Lung microvascular endothelial cell (primary cell): ENCODE data around the gene PDXK. TPM values are rescaled to one million over a fixed set of nuclear protein-coding genes. Genes with fewer than 3 reads are reported as not detected.

Source experiments
- DNase-seq, 2 donors: peaks; one replicate each; pipeline versions ENCODE4 v3.0.0 to v3.0.0-alpha.2; 2010; ENCODE audit warnings: low read depth in 2 of 2
- total RNA-seq: library from RNA; depleted of rRNA; stranded (reverse); fragments of >200 nt; gene quantifications from 2 replicates; pipeline ENCODE4 v1.2.1, GENCODE V29; 2014

PDXK gene
- total RNA-seq, 1 donor from 2014 or later, result 23.6 TPM

DNA sequence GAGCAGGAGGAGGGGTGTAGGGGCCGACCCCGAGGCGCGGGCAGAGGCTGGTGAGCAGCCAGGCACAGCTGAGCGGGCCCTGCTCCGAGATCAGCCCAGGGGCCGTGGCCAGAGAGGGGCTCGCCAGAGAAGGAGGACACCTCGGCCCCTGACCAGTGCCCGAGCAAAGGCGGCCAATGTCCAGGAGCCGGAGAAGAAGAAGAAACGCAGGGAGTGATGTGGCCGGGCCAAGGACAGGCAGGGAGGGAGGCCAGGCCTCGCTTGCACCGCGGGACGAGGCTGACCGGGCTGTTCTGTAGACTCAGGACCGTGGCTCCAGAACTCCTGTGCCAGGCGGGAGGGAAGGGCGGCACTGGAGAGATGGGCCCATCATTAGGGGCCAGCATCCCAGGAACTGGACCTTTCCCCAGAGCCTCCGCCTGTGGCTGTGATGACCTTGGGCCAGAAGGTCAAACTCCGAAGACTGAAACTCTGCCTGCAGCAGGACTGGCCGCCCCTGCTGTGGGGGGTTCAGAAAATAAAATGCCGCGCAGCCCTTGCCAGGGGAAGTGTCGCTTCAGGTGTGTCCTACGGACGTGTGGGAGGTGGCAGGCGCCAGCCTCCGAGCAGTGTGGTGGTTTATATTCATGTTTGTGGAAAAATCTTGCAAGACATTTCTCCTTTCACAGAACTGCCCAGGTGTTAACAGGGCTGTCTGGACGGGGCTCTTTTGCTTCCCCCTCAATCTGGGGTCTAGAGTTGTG is 84.8 kb downstream of the PDXK start:
- DNase-seq, result no peak

- DNase-seq, result no peak
Observed at GRCh38 chr21:43805275-43805800, 86.4 kb downstream of the PDXK start.

- no peak for DNase-seq
Observed at GRCh38 chr21:43806017-43806710, 87.2 kb downstream of the PDXK start.

GRCh38 chr21:43808367-43808766 is 89.4 kb downstream of the PDXK start:
- DNase-seq, result no peak

- DNase-seq, result no peak
Observed at GRCh38 chr21:43808832-43809251, 89.9 kb downstream of the PDXK start.

DNA sequence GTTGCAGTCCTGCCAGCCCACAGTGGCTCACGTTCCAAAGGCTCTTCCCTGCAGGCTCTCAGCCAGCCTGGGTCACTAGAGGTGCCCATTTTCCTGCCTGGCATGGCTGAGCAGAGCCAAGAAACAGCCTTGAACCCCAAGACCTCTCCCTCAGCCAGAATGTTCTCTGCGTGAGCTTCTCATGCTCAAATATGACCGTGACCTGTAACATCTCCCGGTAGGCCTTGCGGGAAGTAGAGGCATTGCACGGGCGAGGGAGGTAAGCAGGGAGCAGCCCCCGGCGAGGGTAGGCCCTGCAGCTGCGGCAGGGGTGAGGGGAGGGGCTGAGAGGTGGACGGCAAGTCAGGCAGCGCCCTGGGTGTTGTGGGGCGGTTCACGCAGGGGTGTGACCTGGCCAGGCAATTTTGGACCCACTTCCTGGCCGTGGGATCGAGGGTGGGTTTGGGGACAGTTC is 90.4 kb downstream of the PDXK start:
- DNase-seq, result no peak

DNA sequence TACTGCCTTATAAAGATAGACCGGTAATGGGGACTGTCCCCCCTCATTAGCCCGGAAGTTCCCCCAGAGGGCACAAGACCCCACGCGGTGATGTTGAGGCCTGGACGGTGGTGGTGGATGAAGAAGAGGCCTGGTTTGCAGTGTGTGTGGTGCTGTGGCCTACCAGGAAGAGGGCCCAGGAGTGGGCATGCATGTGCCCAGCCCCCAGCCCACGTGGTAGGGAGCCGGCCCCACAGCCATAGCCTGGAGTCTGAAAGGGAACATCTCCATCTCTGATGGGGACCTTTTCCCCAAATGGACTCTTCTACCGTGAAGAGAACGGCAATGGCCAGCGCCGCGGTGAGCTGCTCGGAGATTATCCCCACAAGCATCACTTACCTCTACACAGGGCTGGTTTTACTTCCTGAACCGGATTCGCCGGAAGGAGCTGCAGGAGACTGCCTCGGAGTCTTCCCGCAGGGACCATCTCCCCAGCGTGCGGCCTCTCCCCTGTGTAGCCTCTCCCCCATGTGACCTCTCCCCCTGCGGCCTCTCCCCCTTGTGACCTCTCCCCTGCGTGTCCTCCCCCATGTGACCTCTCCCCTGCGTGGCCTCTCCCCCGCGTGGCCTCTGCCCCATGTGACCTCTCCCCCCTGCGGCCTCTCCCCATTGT is 91.0 kb downstream of the PDXK start:
- no peak for DNase-seq

DNA sequence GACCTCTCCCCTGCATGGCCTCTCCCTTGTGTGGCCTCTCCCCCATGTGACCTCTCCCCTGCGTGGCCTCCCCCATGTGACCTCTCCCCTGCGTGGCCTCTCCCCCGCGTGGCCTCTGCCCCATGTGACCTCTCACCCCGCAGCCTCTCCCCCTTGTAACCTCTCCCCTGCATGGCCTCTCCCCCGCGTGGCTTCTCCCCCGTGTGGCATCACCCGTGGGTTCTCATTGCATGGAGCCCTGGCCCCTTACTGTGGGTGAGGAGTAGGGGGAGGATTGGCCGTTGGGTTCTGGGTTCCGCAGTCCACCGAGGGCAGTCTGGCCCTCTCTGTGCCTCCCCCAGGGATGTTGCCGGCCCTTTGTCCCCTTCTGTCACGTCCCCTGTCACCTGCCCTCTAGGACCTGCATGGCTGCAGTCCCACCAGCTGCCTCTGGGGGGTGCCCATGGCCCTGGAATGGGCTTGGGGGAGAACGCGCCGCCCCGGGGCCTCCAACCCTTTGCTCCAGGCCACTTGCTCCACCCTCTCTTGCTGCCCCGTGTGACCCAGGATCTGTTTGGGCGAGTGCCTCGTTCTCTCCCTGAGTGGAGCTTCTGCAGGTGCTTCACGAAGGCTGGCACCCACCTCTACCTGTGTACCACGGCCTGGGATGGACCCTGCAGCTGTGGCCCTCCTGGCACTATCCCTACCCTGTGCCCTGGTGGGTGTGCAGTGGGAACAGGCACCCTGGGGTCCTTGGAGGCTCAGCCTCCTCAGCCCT is 91.8 kb downstream of the PDXK start:
- DNase-seq, result peak; percentile 64 to 80

DNA sequence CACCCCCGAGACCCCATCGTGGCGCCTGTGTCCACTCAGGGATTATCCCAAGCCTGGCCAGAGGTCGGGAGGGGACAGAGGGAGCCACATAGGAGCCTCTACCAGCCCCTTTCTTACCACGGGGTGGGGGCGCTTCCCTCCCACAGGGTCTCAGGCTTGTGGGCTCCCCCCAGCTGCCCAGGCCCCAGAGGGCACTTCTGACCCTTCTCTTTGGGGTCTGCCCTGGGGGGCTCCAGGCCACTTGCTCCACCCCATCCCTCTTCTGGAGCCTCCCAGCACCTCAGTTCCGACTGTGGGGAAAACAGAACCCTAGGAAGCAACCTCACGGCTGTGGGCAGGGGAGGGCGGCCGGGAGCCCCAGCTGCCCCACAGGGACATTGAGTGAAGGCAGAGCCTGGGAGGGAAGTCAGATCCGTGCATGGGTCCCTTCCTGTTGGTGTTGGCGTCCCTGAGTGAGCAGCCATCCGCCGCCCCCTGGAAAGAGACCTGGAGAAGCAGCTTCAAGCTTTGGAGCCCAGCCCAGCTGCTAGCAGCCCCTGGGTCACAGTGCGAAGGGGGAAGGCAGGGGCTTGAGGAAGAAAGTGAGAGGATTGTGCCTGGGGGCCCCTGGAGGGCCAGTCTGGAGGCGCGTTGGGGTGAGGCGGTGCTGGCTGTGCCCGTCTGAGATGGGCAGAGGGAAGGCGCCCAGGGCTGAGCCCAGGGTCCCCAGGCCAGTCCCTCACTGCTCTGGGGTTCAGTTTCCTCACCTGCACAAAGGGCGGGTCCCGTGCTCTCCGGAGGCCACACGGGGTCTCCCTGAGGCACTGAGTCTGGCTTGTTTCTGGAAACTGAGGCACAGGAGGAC is 92.6 kb downstream of the PDXK start:
- peak in 1 of 2 donors; percentile 49 for DNase-seq

Other genes with a start within 250 kb of the PDXK start
- gene HSF2BP, start 59.6 kb upstream of the PDXK start, total RNA-seq, result 0.20 and 0.44 TPM in 2 replicates
- 14.6 and 20.8 TPM in 2 replicates for gene RRP1B, start 59.6 kb upstream of the PDXK start, total RNA-seq
- 13.1 and 23.0 TPM in 2 replicates for gene CSTB, start 57.2 kb downstream of the PDXK start, total RNA-seq
- 11.1 and 13.9 TPM in 2 replicates for gene RRP1, start 70.4 kb downstream of the PDXK start, total RNA-seq
- 27.0 and 39.7 TPM in 2 replicates for gene AGPAT3, start 146.1 kb downstream of the PDXK start, total RNA-seq